Left colon (tissue), 2 donors: ENCODE data around the gene CFAP68. TPM values are rescaled to one million over a fixed set of nuclear protein-coding genes. Genes with fewer than 3 reads are reported as not detected.

Source experiments
- ATAC-seq: fragments of 200-7000 bp; cut with Tn5 transposase; one replicate; pipeline ENCODE4 v1.9.1; 2020; ENCODE audit warnings: mild to moderate bottlenecking, moderate library complexity
- DNase-seq, 2 donors: peaks; one replicate each; pipeline ENCODE4 v3.0.0-alpha.2; 2020
- intact Hi-C, 2 donors: fragments of 100-400 bp; cut with DNase I in 1 of 2; cut with micrococcal nuclease in 1 of 2; formaldehyde crosslinking; loops; one replicate each; pipeline versions ENCODE4 v1.11.2 to v1.14.0; 2022; cut with DNase I, micrococcal nuclease
- long read RNA-seq: library from polyadenylated mRNA; unstranded; transcript quantifications from one replicate; pipeline ENCODE4 v2.0.0, GENCODE V29; 2021
- total RNA-seq, 2 donors: library from RNA; stranded (reverse); fragmentation: NEBNext Ultra II Directional; extraction: Animal tissue kit (Norgen Biotek cat#: 25700); gene quantifications; one replicate each; pipeline ENCODE4 v1.2.1, GENCODE V29; 2021
- donor health status: DM: no; HTN: no; CAD: no.
- donor health status: DM: yes; HTN: yes; CAD: no.

CFAP68 gene, protein sequence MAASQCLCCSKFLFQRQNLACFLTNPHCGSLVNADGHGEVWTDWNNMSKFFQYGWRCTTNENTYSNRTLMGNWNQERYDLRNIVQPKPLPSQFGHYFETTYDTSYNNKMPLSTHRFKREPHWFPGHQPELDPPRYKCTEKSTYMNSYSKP
- 10 to 100 TPM; 19.1 to 23.0 TPM for total RNA-seq
- long read RNA-seq, partial matches to known transcripts, result 1 of 5 reads
- long read RNA-seq, other reads (novel, unspliced or antisense), result 0 of 5 reads

DNA sequence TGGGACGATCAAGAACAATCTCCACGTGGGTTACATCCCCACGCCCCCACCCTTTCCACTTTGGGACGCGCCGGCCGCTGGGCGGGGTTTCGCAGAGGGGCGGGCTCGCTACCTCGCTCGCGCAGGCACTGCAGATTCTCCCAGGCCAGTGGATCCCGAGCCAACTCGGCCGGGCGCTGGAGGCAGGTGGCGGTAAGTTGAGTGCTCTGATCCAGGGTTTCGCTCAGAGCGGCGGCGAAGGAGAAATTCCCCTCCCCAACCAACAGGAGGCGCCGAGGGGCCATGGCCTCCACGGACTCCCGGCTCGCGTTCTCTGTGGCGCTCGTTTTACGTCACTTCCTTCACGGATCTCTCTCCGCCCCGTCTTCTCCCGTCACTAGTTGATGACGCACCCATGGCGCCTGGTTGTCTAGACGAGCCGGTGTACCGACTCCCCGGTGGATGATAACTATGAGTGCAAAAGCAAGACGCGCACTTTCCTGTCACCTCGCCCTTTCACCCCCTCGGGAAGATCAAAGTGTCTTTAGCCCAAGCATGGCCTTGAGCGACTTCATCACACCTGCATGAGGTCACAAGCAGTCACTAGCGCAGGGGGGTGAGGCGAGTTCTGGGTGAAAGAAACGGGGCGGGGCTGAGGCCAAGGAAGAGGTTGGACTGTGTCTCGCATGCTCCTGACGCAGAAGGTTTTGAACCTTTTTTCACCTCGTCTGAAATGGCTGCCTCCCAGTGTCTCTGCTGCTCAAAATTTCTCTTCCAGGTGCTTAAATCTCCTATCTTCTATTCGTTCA lies at the start of gene CFAP68, which contains the start of gene FDXACB1:
Gene CFAP68, plus strand, starts transcription at position 693 of the 788 bp plus-strand sequence. Its CDS starts 20 bp downstream, at position 713.
Gene FDXACB1, minus strand, starts transcription at position 317 of the 788 bp plus-strand sequence. Its CDS starts 33 bp downstream, at position 284.
- DNase-seq (peak; percentile 95 to 98), ATAC-seq (peak; percentile 89)
- intact Hi-C loops, result loop anchor here in 1 of 2 donors (5.0 kb wide), 1 partner anchor 98 kb away; no protein-coding TSS in a partner anchor

DNA sequence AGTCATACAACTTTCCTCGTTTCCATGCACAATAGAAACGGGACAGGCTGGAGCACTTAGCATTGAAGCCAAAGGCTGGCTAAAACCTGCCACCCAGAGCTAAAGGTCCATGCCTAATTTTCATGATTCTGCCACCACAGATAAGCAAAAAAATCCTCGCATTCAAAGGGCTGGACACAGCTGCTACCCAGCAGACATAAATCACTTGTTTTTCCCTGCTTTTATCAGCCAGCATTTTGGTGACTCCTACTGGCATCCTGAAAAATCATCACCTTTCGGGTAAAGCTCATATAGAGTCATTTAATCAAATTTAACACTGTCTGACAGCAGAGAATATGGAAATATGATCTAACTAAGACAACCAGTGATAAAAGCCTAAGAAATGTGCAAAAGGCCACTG lies 45.8 kb upstream of the CFAP68 start:
- no peak for ATAC-seq
- intact Hi-C loops, result no loop called here

DNA sequence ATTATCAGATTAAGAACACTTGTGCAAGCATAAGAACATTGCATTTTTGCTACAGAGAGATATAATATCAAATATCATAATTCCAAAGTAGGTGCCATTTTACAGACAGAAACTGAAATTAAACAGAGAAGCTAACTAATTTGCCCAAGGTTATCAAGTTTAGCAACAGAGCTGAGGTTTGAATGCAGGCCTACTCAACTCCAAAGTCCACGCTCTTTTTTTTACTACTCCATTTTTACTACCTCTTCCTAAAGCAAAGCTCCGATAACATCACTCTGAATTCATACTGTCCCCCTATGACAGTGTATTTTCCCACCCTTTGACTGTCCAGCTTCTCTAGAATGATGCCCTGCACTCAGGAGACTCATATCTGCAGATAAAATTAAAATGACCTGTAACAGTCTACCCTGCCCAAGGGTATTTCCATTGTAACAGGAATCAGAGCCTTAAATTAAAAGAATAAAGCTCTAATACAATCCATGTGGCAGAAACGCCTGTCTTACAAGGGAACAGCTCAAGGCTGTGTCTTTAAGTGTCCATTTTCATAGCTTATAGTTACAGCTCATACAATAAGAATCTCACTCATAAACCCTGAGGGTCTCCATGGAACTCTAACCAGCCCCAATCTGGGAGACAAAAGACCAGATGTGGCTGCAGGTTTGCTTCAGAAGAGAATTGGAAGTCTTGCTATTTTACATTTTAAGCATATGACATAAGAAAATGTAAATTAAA lies 44.7 kb upstream of the CFAP68 start:
- ATAC-seq, result peak; percentile 92
- no peak for DNase-seq
- intact Hi-C loops, result loop anchor here in 1 of 2 donors (5.0 kb wide), 1 partner anchor 252 kb away; no protein-coding TSS in a partner anchor

More for the DNA sequence above, 45.8 kb upstream of the CFAP68 start:
- no peak for DNase-seq

- ATAC-seq (no peak), DNase-seq (no peak)
- intact Hi-C loops, result loop anchor here in 1 of 2 donors (5.0 kb wide), 1 partner anchor 253 kb away; no protein-coding TSS in a partner anchor
These were observed 43.7 kb upstream of the CFAP68 start for GRCh38 chr11:111835665-111836064.

DNA sequence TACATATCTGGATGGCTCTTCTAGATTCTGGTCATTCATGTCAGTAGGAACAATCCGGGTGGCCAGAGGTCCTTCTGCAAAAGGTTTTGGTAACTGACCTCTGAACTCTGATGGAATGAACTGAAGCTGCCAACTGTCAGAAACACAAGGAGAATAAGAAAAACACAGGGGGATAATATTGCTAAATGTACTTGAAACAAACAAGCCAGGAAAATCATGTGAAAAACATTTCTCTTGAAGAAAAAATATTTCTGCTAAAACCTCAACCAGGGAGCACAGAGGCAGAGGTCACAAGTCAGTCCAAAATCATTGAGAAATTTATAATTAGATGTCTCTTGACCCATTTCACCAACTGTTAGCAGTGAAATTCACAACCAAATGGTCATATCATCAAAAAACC lies 43.2 kb upstream of the CFAP68 start:
- ATAC-seq (no peak), DNase-seq (no peak)
- intact Hi-C loops, result loop anchor here in 1 of 2 donors (5.0 kb wide), 1 partner anchor 254 kb away; no protein-coding TSS in a partner anchor

DNA sequence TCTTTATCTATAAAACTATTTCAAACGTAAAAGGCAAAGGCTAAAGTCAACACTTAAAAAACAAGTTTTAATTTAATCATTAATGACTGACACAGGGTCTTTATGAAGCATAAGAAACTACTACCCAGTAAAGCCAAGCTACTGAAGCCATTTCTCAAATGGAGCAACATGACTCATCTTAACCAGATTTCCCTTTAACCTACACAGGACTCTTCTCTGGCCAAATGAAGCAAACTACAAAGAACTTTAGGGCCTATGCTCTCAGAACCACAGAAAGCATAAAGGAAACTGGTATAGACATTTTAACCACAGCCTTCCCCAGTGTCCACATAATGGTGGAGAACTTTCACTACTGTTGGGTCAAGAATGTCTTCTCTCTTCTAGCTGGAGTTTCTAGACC lies 42.6 kb upstream of the CFAP68 start:
- intact Hi-C loops, result loop anchor here in 1 of 2 donors (5.0 kb wide), 1 partner anchor 254 kb away; no protein-coding TSS in a partner anchor
- ATAC-seq, result no peak
- no peak for DNase-seq

- intact Hi-C loops, result loop anchor here in 1 of 2 donors (5.0 kb wide), 1 partner anchor 255 kb away; no protein-coding TSS in a partner anchor
- DNase-seq (no peak), ATAC-seq (no peak)
These were observed 41.9 kb upstream of the CFAP68 start for GRCh38 chr11:111837366-111837891.

- intact Hi-C loops, result loop anchor here in 1 of 2 donors (5.0 kb wide), 1 partner anchor 256 kb away; no protein-coding TSS in a partner anchor
- ATAC-seq (no peak), DNase-seq (no peak)
These were observed 41.3 kb upstream of the CFAP68 start for GRCh38 chr11:111838054-111838453.

DNA sequence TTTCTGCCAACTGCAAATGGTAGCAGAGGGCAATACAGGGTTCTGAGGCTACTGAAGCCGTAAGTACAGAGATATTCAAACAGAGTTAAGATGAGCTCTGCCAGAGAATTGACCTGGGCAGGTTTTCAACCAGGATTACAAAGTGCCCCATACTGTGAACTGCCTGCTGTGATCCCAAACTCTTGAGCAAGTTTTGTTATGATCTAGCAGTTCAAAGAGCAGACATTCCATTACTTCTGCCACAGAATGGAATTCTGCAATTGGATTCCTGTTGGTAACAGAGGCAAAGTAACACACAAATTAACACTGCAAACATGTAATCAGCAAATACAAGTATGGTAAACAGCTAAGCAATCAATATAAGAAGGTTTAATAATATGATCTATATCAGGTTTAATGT lies 39.2 kb upstream of the CFAP68 start:
- intact Hi-C loops, result loop anchor here (5.0 to 10.0 kb wide), 2 partner anchors 273 to 275 kb away; no protein-coding TSS in a partner anchor
- no peak for DNase-seq
- ATAC-seq, result no peak

DNA sequence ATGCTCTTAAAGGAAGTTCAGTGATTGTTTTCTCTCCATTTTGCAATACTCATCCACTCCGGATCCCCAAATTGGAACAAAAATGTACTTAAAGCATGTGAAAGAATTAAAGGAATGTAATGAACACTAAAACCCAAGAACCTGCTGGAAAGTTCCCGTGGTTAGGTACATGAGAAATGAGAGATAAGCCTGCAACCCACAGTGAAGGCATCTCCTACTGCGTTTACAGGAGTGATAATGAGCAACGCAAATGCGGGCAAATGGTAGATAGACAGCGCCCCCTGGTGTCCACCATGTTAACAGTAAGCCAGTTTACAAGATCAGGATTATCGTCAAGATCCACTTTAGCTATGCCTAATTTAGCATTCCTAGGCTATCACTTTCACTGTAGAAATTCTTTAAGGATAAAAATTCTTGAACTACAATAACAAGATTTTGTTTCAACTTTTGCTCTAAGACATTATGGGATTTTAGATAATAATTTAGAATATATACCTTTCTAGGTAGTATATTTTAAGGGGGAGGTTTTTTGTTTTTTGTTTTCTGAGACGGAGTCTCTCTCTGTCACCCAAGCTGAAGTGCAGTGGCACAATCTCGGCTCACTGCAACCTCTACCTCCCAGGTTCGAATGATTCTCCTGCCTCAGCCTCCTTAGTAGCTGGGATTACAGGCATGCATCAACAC lies 37.8 kb upstream of the CFAP68 start:
- peak; percentile 75 to 95 for DNase-seq
- intact Hi-C loops, result loop anchor here (5.0 to 10.0 kb wide), 2 partner anchors 274 to 277 kb away; no protein-coding TSS in a partner anchor
- peak; percentile 92 for ATAC-seq

GRCh38 chr11:111843661-111844060 lies 35.7 kb upstream of the CFAP68 start:
- intact Hi-C loops, result loop anchor here (5.0 to 10.0 kb wide), 2 partner anchors 276 to 279 kb away; no protein-coding TSS in a partner anchor
- DNase-seq (no peak), ATAC-seq (no peak)

GRCh38 chr11:111845276-111846028 lies 33.9 kb upstream of the CFAP68 start:
- no peak for ATAC-seq
- intact Hi-C loops, result loop anchor here in 1 of 2 donors (10.0 kb wide), 1 partner anchor 281 kb away; no protein-coding TSS in a partner anchor

GRCh38 chr11:111846063-111846462 lies 33.3 kb upstream of the CFAP68 start:
- no peak for ATAC-seq
- no peak for DNase-seq
- intact Hi-C loops, result loop anchor here in 1 of 2 donors (10.0 kb wide), 1 partner anchor 281 kb away; no protein-coding TSS in a partner anchor

More at GRCh38 chr11:111845276-111846028, 33.9 kb upstream of the CFAP68 start:
- no peak for DNase-seq

DNA sequence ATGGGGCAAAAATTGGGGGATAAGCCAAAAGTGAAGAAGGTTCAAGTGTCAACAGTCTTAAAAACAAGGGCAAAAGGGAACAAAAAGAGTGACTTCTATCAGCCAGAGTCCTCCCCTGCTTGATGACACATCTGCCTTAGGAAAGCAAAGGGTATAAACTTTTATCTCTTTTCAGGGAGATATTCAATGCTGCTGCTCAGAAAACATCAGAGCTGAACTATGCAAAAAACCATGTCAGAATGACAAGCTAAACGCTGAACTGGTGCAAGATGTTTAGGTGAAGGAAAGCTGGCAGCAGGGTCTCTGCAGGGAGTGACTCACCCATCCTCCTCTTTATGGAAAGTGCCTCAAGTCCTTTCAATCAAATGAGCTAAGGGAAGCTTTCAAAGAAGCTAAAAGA lies 32.7 kb upstream of the CFAP68 start:
- DNase-seq, result no peak
- intact Hi-C loops, result loop anchor here in 1 of 2 donors (10.0 kb wide), 1 partner anchor 282 kb away; no protein-coding TSS in a partner anchor
- no peak for ATAC-seq

DNA sequence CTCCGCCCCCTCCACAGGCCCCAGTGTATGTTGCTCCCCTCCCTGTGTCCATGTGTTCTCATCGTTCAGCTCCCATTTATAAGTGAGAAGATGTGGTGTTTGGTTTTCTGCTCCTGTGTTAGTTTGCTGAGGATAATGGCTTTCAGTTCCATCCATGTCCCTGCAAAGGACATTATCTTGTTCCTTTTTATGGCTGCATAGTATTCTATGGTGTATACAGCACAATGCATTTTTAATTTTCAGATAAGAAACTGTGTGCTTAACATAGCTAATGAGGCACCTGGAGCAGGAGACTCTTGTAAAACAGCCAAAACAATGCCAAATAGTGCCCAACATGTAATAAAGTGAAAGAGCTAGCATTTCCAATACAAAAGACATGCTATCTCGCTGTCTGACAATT lies 29.7 kb upstream of the CFAP68 start:
- intact Hi-C loops, result loop anchor here in 1 of 2 donors (10.0 kb wide), 1 partner anchor 285 kb away; no protein-coding TSS in a partner anchor
- DNase-seq, result no peak
- no peak for ATAC-seq

GRCh38 chr11:111851067-111851466 lies 28.3 kb upstream of the CFAP68 start:
- ATAC-seq (no peak), DNase-seq (no peak)
- intact Hi-C loops, result no loop called here

- intact Hi-C loops, result no loop called here
- ATAC-seq, result no peak
- DNase-seq, result no peak
These were observed 27.7 kb upstream of the CFAP68 start for GRCh38 chr11:111851636-111852035.
